Measurements from ENCODE around the gene RSKR. TPM values are rescaled to one million over a fixed set of nuclear protein-coding genes. Genes with fewer than 3 reads are reported as not detected.
A peak's percentile ranks its signal among the peaks of the same experiment; 100 is the strongest.

RSKR gene
- total and polyA plus RNA-seq, 9 of the 15 experiments (the other 6 are each of a cell fraction or from before 2014, with no cell fraction given): 1.4 to 42.3 (median 16.2) TPM

DNA sequence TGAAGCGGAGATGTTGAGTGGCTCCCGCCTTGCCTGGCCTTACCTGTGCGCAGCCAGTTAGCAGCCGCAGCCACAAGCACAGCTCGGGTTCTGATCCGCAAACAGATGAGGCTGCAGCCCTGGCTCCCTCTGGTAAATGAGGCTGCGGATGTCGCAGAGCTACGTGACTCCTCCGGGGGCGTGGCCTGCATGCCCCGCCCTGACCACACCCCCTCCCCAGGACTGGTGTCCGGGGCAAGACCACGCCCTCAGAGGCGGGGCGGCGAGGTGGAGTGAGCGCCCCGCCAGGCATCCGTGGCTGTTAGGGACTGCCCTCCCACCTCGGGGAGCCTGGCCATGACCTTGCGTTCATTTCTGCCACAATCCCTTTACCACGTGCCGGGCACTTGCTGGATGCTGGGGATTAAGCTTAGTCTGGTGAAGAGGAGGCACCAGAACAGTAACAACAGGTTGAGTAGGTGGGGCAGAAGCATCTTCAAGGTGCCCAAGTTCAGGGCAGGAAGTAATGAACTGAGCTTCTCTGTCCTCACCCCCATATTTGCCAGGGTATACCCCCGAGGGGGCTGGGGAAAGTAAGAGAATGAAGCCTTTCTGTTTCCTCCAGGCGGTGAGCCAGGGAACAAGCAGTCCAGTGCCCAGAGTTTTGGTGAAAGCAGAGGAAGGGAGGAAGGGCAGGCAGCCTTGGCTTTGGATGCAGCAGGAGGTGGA, 37.1 kb downstream of the RSKR start, which contains the start of gene ALDOC (continued):
- TF ChIP-seq, protein P1, sequence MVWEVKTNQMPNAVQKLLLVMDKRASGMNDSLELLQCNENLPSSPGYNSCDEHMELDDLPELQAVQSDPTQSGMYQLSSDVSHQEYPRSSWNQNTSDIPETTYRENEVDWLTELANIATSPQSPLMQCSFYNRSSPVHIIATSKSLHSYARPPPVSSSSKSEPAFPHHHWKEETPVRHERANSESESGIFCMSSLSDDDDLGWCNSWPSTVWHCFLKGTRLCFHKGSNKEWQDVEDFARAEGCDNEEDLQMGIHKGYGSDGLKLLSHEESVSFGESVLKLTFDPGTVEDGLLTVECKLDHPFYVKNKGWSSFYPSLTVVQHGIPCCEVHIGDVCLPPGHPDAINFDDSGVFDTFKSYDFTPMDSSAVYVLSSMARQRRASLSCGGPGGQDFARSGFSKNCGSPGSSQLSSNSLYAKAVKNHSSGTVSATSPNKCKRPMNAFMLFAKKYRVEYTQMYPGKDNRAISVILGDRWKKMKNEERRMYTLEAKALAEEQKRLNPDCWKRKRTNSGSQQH (CRISPR knock-in tag; IDR thresholded peaks at IDR 0.05): peak; percentile 72
- TF ChIP-seq HDAC8 (tag; IDR thresholded peaks at IDR 0.05) (no peak), OTX1 (CRISPR knock-in tag; IDR thresholded peaks at IDR 0.05) (0 out of 2 replicates have a peak, but pooled peaks have one; percentile 7), ATF1 (CRISPR knock-in tag; IDR thresholded peaks at IDR 0.05) (no peak), ATF1 (tag; IDR thresholded peaks at IDR 0.05) (peak; percentile 87), ZNF551 (CRISPR knock-in tag; IDR thresholded peaks at IDR 0.05) (no peak), EP300 (IDR thresholded peaks at IDR 0.05; ENCODE audit: low read length) (peak; percentile 28; the same call in 1 of the 2 replicates), KLF10 (CRISPR knock-in tag; IDR thresholded peaks at IDR 0.05) (no peak)
- TF ChIP-seq, protein P2, sequence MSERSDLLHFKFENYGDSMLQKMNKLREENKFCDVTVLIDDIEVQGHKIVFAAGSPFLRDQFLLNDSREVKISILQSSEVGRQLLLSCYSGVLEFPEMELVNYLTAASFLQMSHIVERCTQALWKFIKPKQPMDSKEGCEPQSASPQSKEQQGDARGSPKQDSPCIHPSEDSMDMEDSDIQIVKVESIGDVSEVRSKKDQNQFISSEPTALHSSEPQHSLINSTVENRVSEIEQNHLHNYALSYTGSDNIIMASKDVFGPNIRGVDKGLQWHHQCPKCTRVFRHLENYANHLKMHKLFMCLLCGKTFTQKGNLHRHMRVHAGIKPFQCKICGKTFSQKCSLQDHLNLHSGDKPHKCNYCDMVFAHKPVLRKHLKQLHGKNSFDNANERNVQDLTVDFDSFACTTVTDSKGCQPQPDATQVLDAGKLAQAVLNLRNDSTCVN (CRISPR knock-in tag; IDR thresholded peaks at IDR 0.05): peak; percentile 12; the same call in 1 of the 2 replicates
- TF ChIP-seq, protein P3, sequence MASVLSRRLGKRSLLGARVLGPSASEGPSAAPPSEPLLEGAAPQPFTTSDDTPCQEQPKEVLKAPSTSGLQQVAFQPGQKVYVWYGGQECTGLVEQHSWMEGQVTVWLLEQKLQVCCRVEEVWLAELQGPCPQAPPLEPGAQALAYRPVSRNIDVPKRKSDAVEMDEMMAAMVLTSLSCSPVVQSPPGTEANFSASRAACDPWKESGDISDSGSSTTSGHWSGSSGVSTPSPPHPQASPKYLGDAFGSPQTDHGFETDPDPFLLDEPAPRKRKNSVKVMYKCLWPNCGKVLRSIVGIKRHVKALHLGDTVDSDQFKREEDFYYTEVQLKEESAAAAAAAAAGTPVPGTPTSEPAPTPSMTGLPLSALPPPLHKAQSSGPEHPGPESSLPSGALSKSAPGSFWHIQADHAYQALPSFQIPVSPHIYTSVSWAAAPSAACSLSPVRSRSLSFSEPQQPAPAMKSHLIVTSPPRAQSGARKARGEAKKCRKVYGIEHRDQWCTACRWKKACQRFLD (CRISPR knock-in tag; IDR thresholded peaks at IDR 0.05): 0 out of 2 replicates have a peak, but pooled peaks have one; percentile 49
- TF ChIP-seq, protein P4, sequence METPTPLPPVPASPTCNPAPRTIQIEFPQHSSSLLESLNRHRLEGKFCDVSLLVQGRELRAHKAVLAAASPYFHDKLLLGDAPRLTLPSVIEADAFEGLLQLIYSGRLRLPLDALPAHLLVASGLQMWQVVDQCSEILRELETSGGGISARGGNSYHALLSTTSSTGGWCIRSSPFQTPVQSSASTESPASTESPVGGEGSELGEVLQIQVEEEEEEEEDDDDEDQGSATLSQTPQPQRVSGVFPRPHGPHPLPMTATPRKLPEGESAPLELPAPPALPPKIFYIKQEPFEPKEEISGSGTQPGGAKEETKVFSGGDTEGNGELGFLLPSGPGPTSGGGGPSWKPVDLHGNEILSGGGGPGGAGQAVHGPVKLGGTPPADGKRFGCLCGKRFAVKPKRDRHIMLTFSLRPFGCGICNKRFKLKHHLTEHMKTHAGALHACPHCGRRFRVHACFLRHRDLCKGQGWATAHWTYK (CRISPR knock-in tag; IDR thresholded peaks at IDR 0.05): peak; percentile 23; the same call in 1 of the 2 replicates
- TF ChIP-seq, protein P5, sequence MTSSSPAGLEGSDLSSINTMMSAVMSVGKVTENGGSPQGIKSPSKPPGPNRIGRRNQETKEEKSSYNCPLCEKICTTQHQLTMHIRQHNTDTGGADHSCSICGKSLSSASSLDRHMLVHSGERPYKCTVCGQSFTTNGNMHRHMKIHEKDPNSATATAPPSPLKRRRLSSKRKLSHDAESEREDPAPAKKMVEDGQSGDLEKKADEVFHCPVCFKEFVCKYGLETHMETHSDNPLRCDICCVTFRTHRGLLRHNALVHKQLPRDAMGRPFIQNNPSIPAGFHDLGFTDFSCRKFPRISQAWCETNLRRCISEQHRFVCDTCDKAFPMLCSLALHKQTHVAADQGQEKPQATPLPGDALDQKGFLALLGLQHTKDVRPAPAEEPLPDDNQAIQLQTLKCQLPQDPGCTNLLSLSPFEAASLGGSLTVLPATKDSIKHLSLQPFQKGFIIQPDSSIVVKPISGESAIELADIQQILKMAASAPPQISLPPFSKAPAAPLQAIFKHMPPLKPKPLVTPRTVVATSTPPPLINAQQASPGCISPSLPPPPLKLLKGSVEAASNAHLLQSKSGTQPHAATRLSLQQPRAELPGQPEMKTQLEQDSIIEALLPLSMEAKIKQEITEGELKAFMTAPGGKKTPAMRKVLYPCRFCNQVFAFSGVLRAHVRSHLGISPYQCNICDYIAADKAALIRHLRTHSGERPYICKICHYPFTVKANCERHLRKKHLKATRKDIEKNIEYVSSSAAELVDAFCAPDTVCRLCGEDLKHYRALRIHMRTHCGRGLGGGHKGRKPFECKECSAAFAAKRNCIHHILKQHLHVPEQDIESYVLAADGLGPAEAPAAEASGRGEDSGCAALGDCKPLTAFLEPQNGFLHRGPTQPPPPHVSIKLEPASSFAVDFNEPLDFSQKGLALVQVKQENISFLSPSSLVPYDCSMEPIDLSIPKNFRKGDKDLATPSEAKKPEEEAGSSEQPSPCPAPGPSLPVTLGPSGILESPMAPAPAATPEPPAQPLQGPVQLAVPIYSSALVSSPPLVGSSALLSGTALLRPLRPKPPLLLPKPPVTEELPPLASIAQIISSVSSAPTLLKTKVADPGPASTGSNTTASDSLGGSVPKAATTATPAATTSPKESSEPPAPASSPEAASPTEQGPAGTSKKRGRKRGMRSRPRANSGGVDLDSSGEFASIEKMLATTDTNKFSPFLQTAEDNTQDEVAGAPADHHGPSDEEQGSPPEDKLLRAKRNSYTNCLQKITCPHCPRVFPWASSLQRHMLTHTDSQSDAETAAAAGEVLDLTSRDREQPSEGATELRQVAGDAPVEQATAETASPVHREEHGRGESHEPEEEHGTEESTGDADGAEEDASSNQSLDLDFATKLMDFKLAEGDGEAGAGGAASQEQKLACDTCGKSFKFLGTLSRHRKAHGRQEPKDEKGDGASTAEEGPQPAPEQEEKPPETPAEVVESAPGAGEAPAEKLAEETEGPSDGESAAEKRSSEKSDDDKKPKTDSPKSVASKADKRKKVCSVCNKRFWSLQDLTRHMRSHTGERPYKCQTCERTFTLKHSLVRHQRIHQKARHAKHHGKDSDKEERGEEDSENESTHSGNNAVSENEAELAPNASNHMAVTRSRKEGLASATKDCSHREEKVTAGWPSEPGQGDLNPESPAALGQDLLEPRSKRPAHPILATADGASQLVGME (CRISPR knock-in tag; IDR thresholded peaks at IDR 0.05): peak; percentile 62; the same call in 1 of the 2 replicates
- TF ChIP-seq, protein P6, sequence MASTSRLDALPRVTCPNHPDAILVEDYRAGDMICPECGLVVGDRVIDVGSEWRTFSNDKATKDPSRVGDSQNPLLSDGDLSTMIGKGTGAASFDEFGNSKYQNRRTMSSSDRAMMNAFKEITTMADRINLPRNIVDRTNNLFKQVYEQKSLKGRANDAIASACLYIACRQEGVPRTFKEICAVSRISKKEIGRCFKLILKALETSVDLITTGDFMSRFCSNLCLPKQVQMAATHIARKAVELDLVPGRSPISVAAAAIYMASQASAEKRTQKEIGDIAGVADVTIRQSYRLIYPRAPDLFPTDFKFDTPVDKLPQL (IDR thresholded peaks at IDR 0.05; ENCODE audit: extremely low read depth, insufficient read length): peak; percentile 29
- TF ChIP-seq, protein P7, sequence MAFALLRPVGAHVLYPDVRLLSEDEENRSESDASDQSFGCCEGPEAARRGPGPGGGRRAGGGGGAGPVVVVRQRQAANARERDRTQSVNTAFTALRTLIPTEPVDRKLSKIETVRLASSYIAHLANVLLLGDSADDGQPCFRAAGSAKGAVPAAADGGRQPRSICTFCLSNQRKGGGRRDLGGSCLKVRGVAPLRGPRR (CRISPR knock-in tag; IDR thresholded peaks at IDR 0.05): peak; percentile 65; the same call in 1 of the 2 replicates

Measured in K562 (cell line).